Aorta (tissue), 5 donors: ENCODE measurements around the gene GFPT2. TPM values are rescaled to one million over a fixed set of nuclear protein-coding genes. Genes with fewer than 3 reads are reported as not detected.

Source experiments
- ATAC-seq: fragments of 200-7000 bp; cut with Tn5 transposase; one replicate; pipeline ENCODE4 v1.9.1; 2022; ENCODE audit warnings: moderate library complexity; ENCODE audit not compliant: low FRiP score
- DNase-seq, 2 donors: peaks; one replicate each; pipeline ENCODE4 v3.0.0-alpha.2; 2020
- H3K27ac ChIP-seq, 2 donors: one replicate each; pipeline ENCODE4 v1.5.1; 2013; ENCODE audit warnings: low read length in 2 of 2, mild to moderate bottlenecking in 2 of 2, moderate library complexity in 2 of 2, control low read depth in 1 of 2, inconsistent platforms in 1 of 2, low read depth in 1 of 2
- H3K27me3 ChIP-seq, 2 donors: one replicate each; pipeline ENCODE4 v1.6.1; 2013; ENCODE audit warnings: control low read depth in 1 of 2, low read length in 1 of 2, mild to moderate bottlenecking in 1 of 2, moderate library complexity in 1 of 2; ENCODE audit not compliant: insufficient read depth in 2 of 2, control insufficient read depth in 1 of 2
- H3K36me3 ChIP-seq, 2 donors: one replicate each; pipeline ENCODE4 v1.6.1; 2013; ENCODE audit warnings: control low read depth in 1 of 2, low read length in 1 of 2, mild to moderate bottlenecking in 1 of 2; ENCODE audit not compliant: insufficient read depth in 2 of 2, control insufficient read depth in 1 of 2
- H3K4me1 ChIP-seq, 2 donors: one replicate each; pipeline ENCODE4 v1.6.1; 2013; ENCODE audit warnings: low read length in 2 of 2, control low read depth in 1 of 2, mild to moderate bottlenecking in 1 of 2, moderate library complexity in 1 of 2; ENCODE audit not compliant: insufficient read depth in 2 of 2, control insufficient read depth in 1 of 2
- H3K4me3 ChIP-seq, 2 donors: one replicate each; pipeline ENCODE4 v1.5.1; 2013; ENCODE audit warnings: low read length in 2 of 2, control low read depth in 1 of 2, mild to moderate bottlenecking in 1 of 2
- H3K9me3 ChIP-seq: one replicate; pipeline ENCODE4 v1.6.1; 2013; ENCODE audit warnings: mild to moderate bottlenecking, low read length; ENCODE audit not compliant: control insufficient read depth
- WGBS, 2 donors: extraction: QIAGEN DNeasy Blood & Tissue Kit; methylation state at CpG; one replicate each; pipeline ENCODE4 v1.1.7; 2013; 5-methylcytosine and 5-hydroxymethylcytosine counted together
- intact Hi-C, 2 donors: fragments of 100-400 bp; cut with DNase I; formaldehyde crosslinking; loops; one replicate each; pipeline versions ENCODE4 v1.14.2 to v1.15.0; 2022
- polyA plus RNA-seq, 2 donors: library from polyadenylated mRNA; stranded (reverse); fragments of 200-250 nt; gene quantifications; one replicate each; pipeline ENCODE4 v1.2.3, GENCODE V29; 2013
- total RNA-seq, 2 donors: library from RNA; stranded (reverse); fragmentation: NEBNext Ultra II Directional; extraction: Animal tissue kit (Norgen Biotek cat#: 25700); gene quantifications; one replicate each; pipeline ENCODE4 v1.2.1, GENCODE V29; 2021
- donor health status: healthy with polysubstance abuse.
- donor health status: Bipolar disorder and iron deficiency.
- donor health status: DM: no; HTN: no; CAD: no.
- donor health status: DM: no; HTN: no; CAD: no.
- donor health status: DM: yes; HTN: yes; CAD: no.

Gene GFPT2
- total and polyA plus RNA-seq, 4 donors = 1.1 to 60.2 (median 31.9) TPM

DNA sequence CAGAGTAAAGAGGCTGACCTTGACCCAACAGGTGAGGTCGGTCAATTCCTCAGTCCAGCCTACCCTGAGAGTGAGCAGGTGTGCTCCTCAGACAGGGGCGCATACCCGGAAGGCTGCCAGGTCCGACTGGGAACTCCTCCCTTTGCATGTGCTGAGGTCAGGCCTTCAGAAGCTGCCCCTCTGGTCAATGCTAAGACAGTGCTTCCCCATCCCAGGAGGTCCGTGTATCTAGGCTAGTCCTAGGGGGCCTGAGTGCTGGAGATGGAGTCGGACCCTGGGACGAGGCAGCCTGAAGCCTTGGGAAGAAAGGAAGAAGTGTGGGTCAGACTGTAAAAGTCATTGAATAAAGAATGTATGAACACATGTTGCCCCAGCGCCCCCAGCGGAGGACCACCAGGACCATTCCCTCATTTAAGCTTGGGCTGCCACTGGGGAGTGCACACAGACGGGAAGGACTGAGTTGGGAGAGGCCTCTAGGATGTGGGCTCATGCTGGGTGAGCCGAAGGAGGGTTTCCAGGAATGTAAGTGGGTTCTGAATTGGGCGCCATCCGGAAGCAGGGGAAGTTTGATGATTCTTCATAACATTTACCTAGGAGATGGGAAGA is 41.0 kb upstream of the GFPT2 start:
- DNase-seq (peak in 1 of 2 donors; percentile 52), ATAC-seq (no peak)
- no peak overlapping the region for H3K4me3 ChIP-seq
- H3K36me3 ChIP-seq = no peaks in the 10 kb centered on the region
- no peak overlapping the region for H3K27ac ChIP-seq
- no peaks in the 10 kb centered on the region for H3K27me3 ChIP-seq
- H3K9me3 ChIP-seq = peaks cover 1% of the 10 kb centered on the region
- H3K4me1 ChIP-seq = no peaks in the 10 kb centered on the region
- intact Hi-C loops = no loop called here
- 92 to 93% methylated on average over 13 of the region's 13 CpGs for WGBS, 2 donors

DNA sequence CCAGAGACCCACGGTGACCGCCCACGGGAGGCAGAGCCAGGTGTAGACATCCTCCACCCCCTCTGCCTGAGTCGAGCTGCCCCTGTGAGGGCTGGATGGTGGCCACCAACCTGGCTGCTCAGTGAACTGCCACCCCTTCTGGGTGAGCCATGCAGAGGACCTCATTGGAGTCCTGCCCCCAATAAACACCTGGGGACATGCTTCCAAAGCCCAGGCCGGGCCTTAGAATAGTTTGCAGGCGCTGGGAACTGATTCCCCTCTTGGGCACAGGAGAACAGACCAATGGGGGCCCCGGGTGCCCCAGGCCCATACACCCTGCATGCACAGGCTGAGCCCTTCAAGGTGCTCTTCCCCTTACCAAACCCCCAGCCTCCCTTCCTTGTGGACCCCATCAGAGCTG is 38.1 kb upstream of the GFPT2 start:
- intact Hi-C loops = no loop called here
- no peak overlapping the region for H3K4me3 ChIP-seq
- ATAC-seq (no peak), DNase-seq (peak; percentile 46 to 67)
- H3K36me3 ChIP-seq = no peaks in the 10 kb centered on the region
- WGBS, 2 donors = 89% methylated on average over 7 of the region's 7 CpGs
- no peaks in the 10 kb centered on the region for H3K4me1 ChIP-seq
- no peaks in the 10 kb centered on the region for H3K9me3 ChIP-seq
- H3K27ac ChIP-seq = no peak overlapping the region
- H3K27me3 ChIP-seq = no peaks in the 10 kb centered on the region

DNA sequence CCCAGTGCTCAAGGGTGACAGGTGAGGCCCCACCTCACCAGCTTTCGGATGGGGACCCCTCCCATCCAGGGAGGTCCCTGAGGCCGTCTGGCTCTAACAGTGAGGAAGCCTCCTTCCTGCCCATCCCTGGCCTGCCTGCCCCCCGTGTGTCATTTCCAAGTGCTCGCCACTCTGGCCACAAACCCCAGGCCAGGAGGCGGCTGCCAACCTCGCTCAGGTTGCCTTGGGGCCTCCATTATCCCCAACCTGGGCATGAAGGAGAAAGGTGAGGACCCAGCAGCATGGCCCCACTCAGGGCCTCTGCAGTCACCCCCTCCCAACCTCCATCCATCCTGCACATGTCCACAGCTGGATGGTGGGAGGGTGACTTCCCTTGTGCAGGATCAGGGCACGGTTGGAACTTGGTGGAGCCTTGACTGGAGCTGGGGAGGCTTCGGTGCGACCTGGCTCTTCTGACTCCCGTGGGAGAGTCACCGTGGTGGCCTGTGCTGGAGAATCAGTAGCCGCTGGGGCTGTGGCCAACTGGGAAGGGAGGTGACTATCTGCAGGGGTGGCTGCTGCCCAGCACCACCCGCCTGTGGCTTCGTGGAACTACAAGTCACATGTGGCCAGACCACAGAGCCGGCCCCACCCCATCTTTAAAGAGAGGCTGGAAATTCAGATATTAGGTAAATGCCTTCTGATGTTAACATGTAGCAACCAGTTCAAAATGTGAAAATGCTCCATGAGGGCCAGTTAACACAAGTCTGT is 37.5 kb upstream of the GFPT2 start:
- no peak for ATAC-seq
- Histone ChIP-seq H3K9me3 (no peaks in the 10 kb centered on the region), H3K4me3 (no peak overlapping the region), H3K27ac (no peak overlapping the region), H3K4me1 (no peaks in the 10 kb centered on the region), H3K36me3 (no peaks in the 10 kb centered on the region), H3K27me3 (no peaks in the 10 kb centered on the region)
- peak; percentile 40 to 62 for DNase-seq
- 86 to 87% methylated on average over 15 of the region's 15 CpGs for WGBS, 2 donors
- intact Hi-C loops = no loop called here

DNA sequence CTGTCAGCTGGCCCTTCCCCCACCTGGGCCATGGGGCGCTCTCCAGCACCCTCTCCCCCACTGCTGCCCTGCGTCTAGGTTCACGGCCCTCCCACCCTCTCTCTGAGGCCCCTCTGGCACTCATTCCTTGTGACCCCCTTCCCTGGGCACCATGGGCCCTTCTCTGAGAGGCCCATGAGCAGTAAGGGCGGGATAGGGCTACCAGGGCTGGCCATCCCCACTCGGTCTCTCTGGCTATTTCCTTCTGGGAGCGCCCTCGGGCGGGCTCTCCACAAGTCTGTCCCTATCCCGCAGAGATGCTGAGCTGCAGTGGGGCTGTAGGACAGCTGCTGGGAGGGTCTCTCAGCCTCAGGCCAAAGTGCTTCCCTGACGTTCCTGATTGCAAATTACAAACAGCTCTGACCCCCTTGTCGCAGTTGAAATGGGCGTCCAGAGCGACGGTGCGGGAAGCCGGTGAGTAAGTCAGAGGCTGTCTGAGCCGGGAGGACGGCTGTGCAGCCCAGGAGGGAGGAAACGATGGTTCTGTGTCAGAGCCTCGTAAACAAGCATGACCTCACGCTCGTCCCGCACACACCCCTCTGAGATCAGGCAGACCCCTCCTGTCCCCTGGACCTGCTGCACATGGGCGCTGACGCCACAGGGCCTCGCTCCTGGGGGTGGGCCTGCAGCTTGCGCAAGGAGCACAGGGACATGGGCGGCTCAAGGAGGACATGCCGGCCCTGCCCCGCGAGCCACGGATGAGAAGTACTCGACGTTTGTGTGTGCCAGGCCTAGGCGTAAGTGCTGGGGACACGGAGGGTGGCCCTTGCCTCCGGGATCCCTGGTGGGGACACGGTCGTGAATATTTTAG is 36.3 kb upstream of the GFPT2 start:
- Histone ChIP-seq H3K4me1 (no peaks in the 10 kb centered on the region), H3K36me3 (no peaks in the 10 kb centered on the region), H3K27me3 (no peaks in the 10 kb centered on the region), H3K27ac (no peak overlapping the region), H3K4me3 (no peak overlapping the region), H3K9me3 (no peaks in the 10 kb centered on the region)
- WGBS, 2 donors = 81 to 85% methylated on average over 39 of the region's 39 CpGs
- intact Hi-C loops = no loop called here
- ATAC-seq (peak; percentile 45), DNase-seq (peak; percentile 49 to 78)

DNA sequence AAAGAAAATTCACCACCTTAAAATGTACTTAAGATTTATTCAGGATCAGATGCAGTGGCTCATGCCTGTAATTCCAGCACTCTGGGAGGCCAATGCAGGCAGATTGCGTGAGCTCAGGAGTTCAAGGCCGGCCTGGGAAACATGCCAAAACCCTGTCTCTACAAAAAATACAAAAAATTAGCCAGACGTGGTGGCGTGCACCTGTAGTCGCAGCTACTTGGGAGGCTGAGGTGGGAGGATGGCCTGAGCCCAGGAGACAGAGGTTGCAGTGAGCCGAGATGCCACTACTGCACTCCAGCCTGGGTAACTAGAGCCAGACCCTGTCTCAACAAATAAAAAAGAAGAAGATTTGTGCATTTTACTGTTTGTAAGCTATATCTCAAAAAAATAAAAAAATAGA is 34.7 kb upstream of the GFPT2 start:
- H3K9me3 ChIP-seq = no peaks in the 10 kb centered on the region
- intact Hi-C loops = no loop called here
- no peaks in the 10 kb centered on the region for H3K4me1 ChIP-seq
- H3K36me3 ChIP-seq = no peaks in the 10 kb centered on the region
- no peak overlapping the region for H3K27ac ChIP-seq
- DNase-seq = peak; percentile 18 to 21
- no peak overlapping the region for H3K4me3 ChIP-seq
- WGBS, 2 donors = 91 to 93% methylated on average over 6 of the region's 6 CpGs
- ATAC-seq = no peak
- H3K27me3 ChIP-seq = no peaks in the 10 kb centered on the region

DNA sequence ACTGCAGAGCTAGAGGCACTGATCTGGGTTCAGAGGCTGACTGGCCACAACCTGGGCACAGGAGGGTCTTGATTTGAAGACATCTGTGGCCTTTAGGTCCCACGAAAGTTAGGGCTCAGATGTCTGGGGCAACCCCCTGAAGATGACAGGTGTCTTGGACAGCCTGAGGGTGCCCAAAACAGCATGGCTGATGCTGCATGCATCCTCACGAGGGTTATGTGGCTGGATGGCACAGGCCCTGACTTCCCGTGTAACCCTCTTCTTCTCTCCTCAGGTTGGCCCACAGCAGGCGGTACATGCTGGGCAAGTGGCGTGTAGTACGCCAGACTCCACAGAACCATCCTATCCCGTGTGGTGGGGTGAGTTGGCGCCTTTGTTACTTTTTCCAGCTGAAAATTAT is 29.8 kb upstream of the GFPT2 start:
- Histone ChIP-seq H3K9me3 (no peaks in the 10 kb centered on the region), H3K4me1 (no peaks in the 10 kb centered on the region), H3K4me3 (no peak overlapping the region), H3K36me3 (no peaks in the 10 kb centered on the region), H3K27me3 (no peaks in the 10 kb centered on the region), H3K27ac (no peak overlapping the region)
- no peak for ATAC-seq
- peak in 1 of 2 donors; percentile 60 for DNase-seq
- 96 to 97% methylated on average over 8 of the region's 8 CpGs for WGBS, 2 donors
- intact Hi-C loops = no loop called here

DNA sequence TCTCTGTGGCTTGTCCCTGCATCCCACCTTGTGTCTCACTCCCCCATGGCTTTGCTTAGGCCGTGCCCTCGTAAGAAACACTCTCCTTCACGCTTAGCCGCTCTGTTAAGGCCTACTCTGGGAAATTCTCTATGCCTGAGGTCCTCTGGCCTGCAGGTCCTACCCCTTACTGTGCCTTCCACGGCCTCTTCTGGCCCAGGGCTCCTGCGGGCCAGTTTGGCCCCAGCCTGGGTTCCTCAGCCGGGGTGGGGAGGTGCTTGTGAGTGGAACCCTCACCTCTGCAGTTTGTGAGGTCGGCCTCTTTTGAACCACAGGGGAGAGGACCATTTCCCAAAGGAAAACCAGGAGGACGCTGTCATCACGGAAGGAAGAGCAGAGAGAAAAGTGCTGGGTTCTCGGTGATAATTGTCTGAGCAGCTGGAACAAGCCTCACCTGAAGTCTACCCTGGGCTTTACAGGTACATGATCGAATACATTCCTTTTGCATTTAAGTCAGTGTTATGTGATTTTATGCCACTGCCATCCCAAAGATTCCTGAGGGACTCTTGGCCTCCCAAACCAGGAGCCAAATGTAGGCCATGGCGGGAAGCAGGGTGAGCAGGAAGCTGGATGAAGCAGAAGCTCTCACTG is 28.8 kb upstream of the GFPT2 start:
- H3K4me3 ChIP-seq = no peak overlapping the region
- no peak overlapping the region for H3K27ac ChIP-seq
- H3K27me3 ChIP-seq = no peaks in the 10 kb centered on the region
- DNase-seq (peak in 1 of 2 donors; percentile 33), ATAC-seq (no peak)
- H3K9me3 ChIP-seq = no peaks in the 10 kb centered on the region
- no peaks in the 10 kb centered on the region for H3K36me3 ChIP-seq
- WGBS, 2 donors = 95 to 96% methylated on average over 13 of the region's 13 CpGs
- intact Hi-C loops = no loop called here
- no peaks in the 10 kb centered on the region for H3K4me1 ChIP-seq

DNA sequence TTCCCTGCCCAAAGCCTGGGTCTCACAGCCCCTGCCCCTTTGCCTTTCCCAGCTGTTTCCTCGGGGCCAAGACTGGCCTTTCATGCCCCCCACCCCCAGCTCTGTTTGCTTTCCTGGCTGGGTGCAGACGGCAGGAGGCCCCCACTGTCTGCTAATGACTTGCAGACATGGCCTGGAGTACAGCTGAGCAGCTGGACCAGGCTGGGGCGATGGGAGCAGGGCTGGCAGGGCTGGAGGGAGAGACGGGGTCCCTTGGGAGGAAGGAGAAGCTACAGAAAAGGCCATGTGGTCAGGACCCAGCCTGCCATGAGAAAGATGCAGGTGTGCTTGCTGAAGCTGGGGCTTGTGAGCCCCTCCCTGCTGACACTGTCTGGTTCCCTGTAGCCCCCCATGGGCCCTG is 28.3 kb upstream of the GFPT2 start:
- ATAC-seq = no peak

More for the DNA sequence above, 28.3 kb upstream of the GFPT2 start:
- H3K4me1 ChIP-seq = no peaks in the 10 kb centered on the region
- intact Hi-C loops = no loop called here
- no peak overlapping the region for H3K4me3 ChIP-seq
- H3K36me3 ChIP-seq = no peaks in the 10 kb centered on the region
- H3K9me3 ChIP-seq = no peaks in the 10 kb centered on the region
- no peaks in the 10 kb centered on the region for H3K27me3 ChIP-seq
- DNase-seq = peak in 1 of 2 donors; percentile 20
- WGBS, 2 donors = 73 to 80% methylated on average over 4 of the region's 4 CpGs
- no peak overlapping the region for H3K27ac ChIP-seq
